ENCODE measurements around the gene MAG. TPM values are rescaled to one million over a fixed set of nuclear protein-coding genes. Genes with fewer than 3 reads are reported as not detected.

The MAG gene
- total RNA-seq, 1 donor from 2014 or later = not detected

DNA sequence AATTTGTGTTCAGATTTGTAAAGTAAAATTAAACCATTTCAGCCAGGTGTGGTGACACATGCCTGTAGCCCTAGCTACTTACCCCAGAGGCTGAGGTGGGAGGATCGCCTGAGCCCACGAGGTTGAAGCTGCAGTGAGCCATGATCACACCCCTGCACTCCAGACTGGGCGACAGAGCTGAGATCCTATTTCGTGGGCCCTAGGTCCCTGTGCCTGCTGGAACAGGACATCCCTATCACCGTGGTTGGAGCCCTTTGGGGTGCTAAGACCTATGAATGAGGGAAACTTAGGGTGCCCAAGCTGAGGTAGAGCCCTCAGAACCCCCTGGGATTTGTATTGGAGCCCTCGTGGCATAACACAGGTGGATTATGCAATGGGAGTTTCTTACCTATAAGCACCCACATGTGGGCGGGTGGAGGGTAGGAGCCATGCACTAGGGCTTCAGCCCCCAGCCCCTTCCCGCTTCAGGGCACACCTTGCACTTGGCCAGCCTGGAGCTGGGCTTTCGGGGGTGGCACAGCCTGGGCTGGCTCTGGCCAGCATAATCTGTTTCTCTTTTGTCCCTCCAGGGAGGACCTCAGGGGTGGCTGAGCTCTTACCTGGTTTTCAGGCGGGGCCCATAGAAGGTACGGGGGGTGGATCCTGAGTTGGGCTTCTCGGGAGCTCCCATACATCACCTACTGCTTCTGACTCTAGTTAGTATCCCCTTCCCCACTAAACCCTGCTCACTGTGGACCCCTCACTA is 30.4 kb upstream of the MAG start:
- H3K27ac Mint-ChIP-seq (ENCODE audit: unreplicated experiment) = no peak overlapping the region
- H3K9me3 Mint-ChIP-seq (ENCODE audit: unreplicated experiment) = no peaks in the 10 kb centered on the region

DNA sequence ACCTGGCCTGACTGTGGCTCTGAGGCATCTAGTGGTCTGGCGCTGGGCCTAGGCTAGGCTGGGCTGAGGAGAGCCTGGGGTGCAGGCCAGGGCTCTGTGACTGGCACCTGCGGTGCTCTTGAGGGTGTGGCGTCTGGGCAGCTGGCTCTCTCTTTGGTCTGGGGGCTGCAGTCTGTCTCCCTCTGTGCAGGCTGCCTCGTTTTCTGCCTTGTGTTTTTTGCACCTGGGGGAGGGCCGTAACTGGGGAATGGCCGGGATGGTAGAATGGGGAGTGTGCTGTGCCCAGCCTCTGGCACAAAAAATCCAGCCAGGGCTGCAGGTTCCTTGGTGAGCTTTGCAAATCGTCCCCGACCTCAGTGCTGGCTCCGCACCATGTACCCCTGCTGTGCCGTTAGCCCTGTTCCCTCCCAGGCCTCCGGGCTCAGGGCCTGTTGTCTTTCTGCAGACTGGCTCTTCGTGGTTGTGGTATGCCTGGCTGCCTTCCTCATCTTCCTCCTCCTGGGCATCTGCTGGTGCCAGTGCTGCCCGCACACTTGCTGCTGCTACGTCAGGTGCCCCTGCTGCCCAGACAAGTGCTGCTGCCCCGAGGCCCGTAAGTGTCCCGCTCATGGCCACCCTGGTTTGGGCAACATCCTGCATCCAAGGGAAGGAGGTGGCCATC is 29.7 kb upstream of the MAG start:
- TF ChIP-seq, protein P1, sequence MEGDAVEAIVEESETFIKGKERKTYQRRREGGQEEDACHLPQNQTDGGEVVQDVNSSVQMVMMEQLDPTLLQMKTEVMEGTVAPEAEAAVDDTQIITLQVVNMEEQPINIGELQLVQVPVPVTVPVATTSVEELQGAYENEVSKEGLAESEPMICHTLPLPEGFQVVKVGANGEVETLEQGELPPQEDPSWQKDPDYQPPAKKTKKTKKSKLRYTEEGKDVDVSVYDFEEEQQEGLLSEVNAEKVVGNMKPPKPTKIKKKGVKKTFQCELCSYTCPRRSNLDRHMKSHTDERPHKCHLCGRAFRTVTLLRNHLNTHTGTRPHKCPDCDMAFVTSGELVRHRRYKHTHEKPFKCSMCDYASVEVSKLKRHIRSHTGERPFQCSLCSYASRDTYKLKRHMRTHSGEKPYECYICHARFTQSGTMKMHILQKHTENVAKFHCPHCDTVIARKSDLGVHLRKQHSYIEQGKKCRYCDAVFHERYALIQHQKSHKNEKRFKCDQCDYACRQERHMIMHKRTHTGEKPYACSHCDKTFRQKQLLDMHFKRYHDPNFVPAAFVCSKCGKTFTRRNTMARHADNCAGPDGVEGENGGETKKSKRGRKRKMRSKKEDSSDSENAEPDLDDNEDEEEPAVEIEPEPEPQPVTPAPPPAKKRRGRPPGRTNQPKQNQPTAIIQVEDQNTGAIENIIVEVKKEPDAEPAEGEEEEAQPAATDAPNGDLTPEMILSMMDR (IDR thresholded peaks at IDR 0.05; ENCODE audit: unreplicated experiment) = no peak
- no peak for DNase-seq (ENCODE audit: low spot score)
- Mint-ChIP-seq H3K27me3 (ENCODE audit: unreplicated experiment) (peaks cover 6% of the 10 kb centered on the region), H3K9me3 (ENCODE audit: unreplicated experiment) (no peaks in the 10 kb centered on the region), H3K36me3 (ENCODE audit: low read depth, unreplicated experiment) (no peaks in the 10 kb centered on the region), H3K4me3 (ENCODE audit: unreplicated experiment) (no peak overlapping the region), H3K27ac (ENCODE audit: unreplicated experiment) (no peak overlapping the region), H3K4me1 (ENCODE audit: unreplicated experiment) (peaks cover 7% of the 10 kb centered on the region)

More for the DNA sequence above, 30.4 kb upstream of the MAG start:
- TF ChIP-seq, protein P1 (IDR thresholded peaks at IDR 0.05; ENCODE audit: unreplicated experiment) = no peak
- H3K36me3 Mint-ChIP-seq (ENCODE audit: low read depth, unreplicated experiment) = peaks cover under 1% of the 10 kb centered on the region
- no peak for DNase-seq (ENCODE audit: low spot score)
- peaks cover 12% of the 10 kb centered on the region for H3K4me1 Mint-ChIP-seq (ENCODE audit: unreplicated experiment)
- H3K4me3 Mint-ChIP-seq (ENCODE audit: unreplicated experiment) = no peak overlapping the region
- H3K27me3 Mint-ChIP-seq (ENCODE audit: unreplicated experiment) = peaks cover 7% of the 10 kb centered on the region

DNA sequence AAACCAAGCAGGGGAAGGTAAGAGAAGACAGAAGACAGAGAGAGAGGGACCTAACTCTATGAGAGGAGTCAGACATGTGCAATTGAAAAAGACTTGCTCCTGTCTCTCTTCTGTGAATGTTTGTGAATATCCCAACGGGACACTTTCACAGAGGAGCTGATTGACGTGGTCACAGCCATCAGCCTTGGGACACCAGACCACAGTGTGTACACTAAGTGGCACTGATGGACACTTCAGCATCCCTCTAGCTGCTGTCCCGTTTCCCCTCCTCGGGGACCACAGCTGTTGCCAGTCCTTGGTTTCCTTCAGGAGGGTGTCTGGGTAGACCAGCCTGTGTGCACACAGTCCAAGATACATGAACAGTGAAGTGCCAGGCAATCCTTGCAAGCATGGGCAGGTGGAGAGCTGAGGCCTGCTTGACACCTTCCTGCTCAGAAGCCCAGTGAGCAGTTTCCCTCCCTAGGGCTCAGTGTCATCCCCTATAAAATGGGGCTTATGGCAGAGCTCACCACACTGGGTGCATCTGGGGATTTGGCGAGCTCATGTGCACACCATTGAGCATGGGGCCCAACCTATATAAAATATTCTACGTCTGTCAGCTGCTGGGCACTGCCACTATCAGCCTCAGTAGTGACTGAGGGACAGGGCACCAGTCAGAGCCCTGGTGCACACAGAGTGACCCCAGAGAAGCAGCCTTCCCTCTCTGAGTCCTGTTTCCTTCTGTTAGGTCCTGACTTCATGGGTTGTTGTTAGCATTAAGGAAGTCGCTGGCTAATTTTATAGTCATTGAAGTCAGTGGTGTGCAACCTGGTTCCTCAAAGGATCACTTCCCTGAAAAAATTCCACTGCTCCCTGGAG is 27.5 kb upstream of the MAG start:
- Mint-ChIP-seq H3K4me1 (ENCODE audit: unreplicated experiment) (no peaks in the 10 kb centered on the region), H3K9me3 (ENCODE audit: unreplicated experiment) (no peaks in the 10 kb centered on the region), H3K4me3 (ENCODE audit: unreplicated experiment) (no peak overlapping the region), H3K36me3 (ENCODE audit: low read depth, unreplicated experiment) (no peaks in the 10 kb centered on the region), H3K27ac (ENCODE audit: unreplicated experiment) (no peak overlapping the region), H3K27me3 (ENCODE audit: unreplicated experiment) (peaks cover 4% of the 10 kb centered on the region)
- DNase-seq (ENCODE audit: low spot score) = no peak
- TF ChIP-seq, protein P1 (IDR thresholded peaks at IDR 0.05; ENCODE audit: unreplicated experiment) = no peak

DNA sequence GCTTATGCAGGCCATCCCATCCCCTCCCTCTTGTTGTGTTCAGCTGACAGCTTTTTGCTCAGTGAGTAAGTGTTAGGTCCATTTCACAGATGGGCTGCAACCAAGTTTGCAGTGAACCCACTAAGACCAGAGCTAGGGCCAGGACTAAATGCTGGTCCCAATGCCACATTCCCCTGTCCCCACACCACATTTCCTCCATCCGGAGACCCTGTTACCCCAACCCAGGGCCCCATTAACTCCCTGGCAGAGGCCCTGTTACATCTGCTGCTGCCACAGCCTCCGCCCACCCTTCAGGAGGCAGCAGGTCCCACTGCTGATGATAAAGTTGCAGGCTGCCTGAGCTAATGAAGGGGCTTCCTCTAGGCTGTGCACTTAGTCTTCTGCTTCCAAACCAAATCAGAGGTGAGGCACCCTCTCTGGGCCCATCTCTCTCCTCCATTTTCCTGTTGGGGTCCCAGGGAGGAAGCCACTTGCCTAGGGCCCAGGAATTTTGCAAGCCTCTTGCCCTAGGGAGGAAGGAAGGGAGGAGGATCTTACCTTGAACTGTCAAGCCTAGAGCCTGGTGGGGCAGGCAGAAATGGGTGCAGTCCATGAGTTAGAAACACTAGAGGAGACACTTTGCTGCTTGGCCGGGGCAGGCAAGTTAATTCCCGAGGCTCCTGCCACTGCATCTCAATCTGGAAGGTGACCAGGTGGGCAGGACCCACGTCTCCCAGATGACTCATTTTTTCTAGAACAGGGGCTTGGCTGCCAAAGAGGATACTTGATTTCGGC is 26.6 kb upstream of the MAG start:
- DNase-seq (ENCODE audit: low spot score) = no peak
- H3K4me3 Mint-ChIP-seq (ENCODE audit: unreplicated experiment) = peak overlapping the region; percentile 58
- H3K4me1 Mint-ChIP-seq (ENCODE audit: unreplicated experiment) = no peaks in the 10 kb centered on the region
- peak overlapping the region; percentile 67 for H3K27ac Mint-ChIP-seq (ENCODE audit: unreplicated experiment)
- TF ChIP-seq, protein P1 (IDR thresholded peaks at IDR 0.05; ENCODE audit: unreplicated experiment) = no peak
- H3K36me3 Mint-ChIP-seq (ENCODE audit: low read depth, unreplicated experiment) = peaks cover 4% of the 10 kb centered on the region
- peaks cover 7% of the 10 kb centered on the region for H3K27me3 Mint-ChIP-seq (ENCODE audit: unreplicated experiment)
- no peaks in the 10 kb centered on the region for H3K9me3 Mint-ChIP-seq (ENCODE audit: unreplicated experiment)
